Breast epithelium (tissue), 4 donors: ENCODE measurements around the gene ALOX5AP. TPM values are rescaled to one million over a fixed set of nuclear protein-coding genes. Genes with fewer than 3 reads are reported as not detected.
A peak's percentile ranks its signal among the peaks of the same experiment; 100 is the strongest.

Source experiments
- DNase-seq, 2 donors: peaks; one replicate each; pipeline ENCODE4 v3.0.0-alpha.2; 2019; ENCODE audit warnings: low spot score in 2 of 2
- H3K27ac ChIP-seq, 2 donors: fragments of 200-600 bp; sonication (generic) in 1 of 2; one replicate each; pipeline ENCODE4 v1.5.1; 2016 to 2019; ENCODE audit warnings: mild to moderate bottlenecking in 1 of 2
- H3K27me3 ChIP-seq, 2 donors: fragments of 200-600 bp; sonication (generic) in 1 of 2; one replicate each; pipeline versions ENCODE4 v1.5.1 to v1.6.0; 2017 to 2019; ENCODE audit warnings: control low read depth in 1 of 2, mild to moderate bottlenecking in 1 of 2
- H3K36me3 ChIP-seq: fragments of 200-600 bp; one replicate; pipeline ENCODE4 v1.5.1; 2019
- H3K4me1 ChIP-seq, 2 donors: fragments of 200-600 bp; sonication (generic); one replicate each; pipeline ENCODE4 v1.5.1; 2016 to 2019; ENCODE audit warnings: control low read depth in 1 of 2
- H3K4me3 ChIP-seq, 3 donors: fragments of 200-600 bp; sonication (generic); 1 replicate in 2 of 3; 2 replicates in 1 of 3; pipeline ENCODE4 v1.5.1; 2016 to 2019; ENCODE audit warnings: mild to moderate bottlenecking in 3 of 3, moderate library complexity in 2 of 3
- H3K9me3 ChIP-seq, 2 donors: fragments of 200-600 bp; sonication (generic) in 1 of 2; one replicate each; pipeline ENCODE4 v1.5.1; 2016 to 2019; ENCODE audit warnings: control low read depth in 1 of 2
- CTCF ChIP-seq, 3 donors: fragments of 450-650 bp; IDR thresholded peaks; one replicate each; pipeline ENCODE4 v1.5.1; 2016 to 2017; ENCODE audit warnings: antibody characterized with exemption in 3 of 3, mild to moderate bottlenecking in 3 of 3, moderate library complexity in 3 of 3
- POLR2A ChIP-seq: fragments of 450-650 bp; IDR thresholded peaks from one replicate; pipeline ENCODE4 v1.6.1; 2016; ENCODE audit warnings: antibody characterized with exemption, mild to moderate bottlenecking, moderate library complexity
- POLR2AphosphoS5 ChIP-seq, 3 donors: sonication (generic); formaldehyde crosslinking; IDR thresholded peaks; one replicate each; pipeline ENCODE4 v1.6.1; 2017; ENCODE audit warnings: antibody characterized with exemption in 3 of 3
- intact Hi-C: fragments of 100-400 bp; cut with DNase I; formaldehyde crosslinking; loops from one replicate; pipeline ENCODE4 v1.15.1; 2023; ENCODE audit warnings: low total_unique reads
- total RNA-seq, 3 donors: library from RNA; depleted of rRNA; stranded (reverse); fragments of >200 nt; gene quantifications; one replicate each; pipeline ENCODE4 v1.1.0, GENCODE V29; 2016

The ALOX5AP gene
- total RNA-seq, 3 donors from 2014 or later = 32.1 to 47.4 (median 37.9) TPM

DNA sequence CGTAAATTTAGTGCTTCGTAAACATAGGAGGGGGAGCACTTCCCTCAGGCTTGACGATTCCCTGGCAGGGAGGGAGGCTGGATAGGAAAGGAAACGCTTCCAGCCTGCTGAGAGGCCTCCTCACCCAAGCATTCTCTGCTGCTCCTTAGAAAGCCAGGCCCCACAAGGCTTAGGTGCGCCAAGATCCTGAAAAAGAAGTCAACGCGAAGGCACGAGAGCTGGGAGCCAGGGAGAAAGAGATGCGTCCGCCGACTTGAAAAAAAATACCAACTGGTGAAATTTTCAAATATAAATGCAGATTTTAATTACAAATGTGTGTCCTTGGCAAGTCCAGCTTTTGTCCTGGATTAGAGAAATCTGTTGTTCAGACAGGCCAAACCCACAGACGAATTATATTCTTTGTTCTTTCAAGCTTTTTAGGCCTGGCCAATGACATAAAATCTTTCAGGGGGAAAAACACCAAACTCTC is 64.0 kb downstream of the ALOX5AP start:
- Histone ChIP-seq H3K9me3 (no peaks in the 10 kb centered on the region), H3K4me3 (no peak overlapping the region), H3K4me1 (peaks cover 11 to 15% of the 10 kb centered on the region in 2 donors), H3K36me3 (no peaks in the 10 kb centered on the region), H3K27ac (no peak overlapping the region), H3K27me3 (no peaks in the 10 kb centered on the region)
- no peak for TF ChIP-seq POLR2A
- TF ChIP-seq POLR2AphosphoS5 (IDR thresholded peaks at IDR 0.05) = no peak
- no peak for TF ChIP-seq CTCF (IDR thresholded peaks at IDR 0.05)
- DNase-seq = no peak
- intact Hi-C loops = loop anchor here (10.0 kb wide), 1 partner anchor 115 kb away; no protein-coding TSS in a partner anchor

GRCh38 chr13:30800107-30800506 is 64.8 kb downstream of the ALOX5AP start:
- H3K4me1 ChIP-seq = peaks cover 11 to 21% of the 10 kb centered on the region in 2 donors
- H3K27me3 ChIP-seq = no peaks in the 10 kb centered on the region
- no peaks in the 10 kb centered on the region for H3K9me3 ChIP-seq
- TF ChIP-seq CTCF (IDR thresholded peaks at IDR 0.05) = no peak
- no peak for TF ChIP-seq POLR2AphosphoS5 (IDR thresholded peaks at IDR 0.05)
- no peak for TF ChIP-seq POLR2A
- DNase-seq = no peak
- intact Hi-C loops = no loop called here
- no peak overlapping the region for H3K4me3 ChIP-seq
- no peak overlapping the region for H3K27ac ChIP-seq
- H3K36me3 ChIP-seq = no peaks in the 10 kb centered on the region

DNA sequence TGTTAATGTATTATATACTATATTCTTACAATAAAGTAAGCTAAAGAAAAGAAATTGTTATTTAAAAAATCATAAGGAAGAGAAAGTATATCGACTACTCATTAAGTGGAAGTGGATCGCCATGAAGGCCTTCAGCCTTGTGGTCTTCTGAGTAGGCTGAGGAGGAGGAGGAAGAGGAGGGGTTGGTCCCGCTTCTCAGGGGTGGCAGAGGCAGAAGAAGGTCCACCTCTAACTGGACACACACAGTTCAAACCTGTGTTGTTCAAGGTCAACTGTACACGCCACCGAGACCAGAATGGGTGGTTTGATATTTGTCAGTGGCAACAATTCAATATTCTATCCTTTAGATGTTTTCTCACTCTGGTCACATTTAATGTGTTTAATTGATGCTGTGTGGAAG is 67.2 kb downstream of the ALOX5AP start:
- H3K4me3 ChIP-seq = peak overlapping the region in 1 of 3 donors; percentile 69
- H3K9me3 ChIP-seq = no peaks in the 10 kb centered on the region
- H3K27ac ChIP-seq = peak overlapping the region; percentile 73 to 85
- no peaks in the 10 kb centered on the region for H3K36me3 ChIP-seq
- no peaks in the 10 kb centered on the region for H3K27me3 ChIP-seq
- peaks cover 9 to 15% of the 10 kb centered on the region in 2 donors for H3K4me1 ChIP-seq
- intact Hi-C loops = no loop called here
- TF ChIP-seq POLR2AphosphoS5 (IDR thresholded peaks at IDR 0.05) (no peak), CTCF (IDR thresholded peaks at IDR 0.05) (no peak), POLR2A (no peak)
- no peak for DNase-seq

DNA sequence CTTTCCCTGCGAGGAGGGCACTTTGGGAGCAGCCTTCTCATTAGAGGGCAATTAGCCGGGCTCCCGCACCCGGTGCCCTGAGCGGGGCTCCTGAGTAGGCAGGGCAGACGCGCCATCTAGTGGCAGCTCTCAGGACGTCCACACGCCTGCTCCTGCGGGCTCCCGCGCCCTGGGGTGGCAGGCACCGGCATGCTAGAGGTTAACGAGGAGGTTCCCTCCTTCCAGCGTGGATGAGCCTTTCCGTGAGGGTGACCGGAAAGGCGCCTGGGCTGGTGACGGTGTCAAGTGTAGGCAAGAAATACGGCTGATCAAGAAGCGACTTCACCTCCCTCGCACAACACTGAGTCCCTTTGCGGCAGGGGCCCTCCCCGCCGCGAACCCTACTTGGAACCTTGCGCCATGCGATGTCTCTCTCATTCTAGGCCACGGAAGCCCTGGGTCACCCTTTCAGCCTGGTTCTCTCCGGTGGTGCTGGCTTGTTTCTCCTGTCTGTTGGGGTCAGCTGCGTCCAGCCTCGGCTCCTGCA is 67.7 kb downstream of the ALOX5AP start:
- H3K4me3 ChIP-seq = peak overlapping the region; percentile 39 to 69 (median 50)
- H3K36me3 ChIP-seq = no peaks in the 10 kb centered on the region
- peak overlapping the region; percentile 73 to 85 for H3K27ac ChIP-seq
- intact Hi-C loops = no loop called here
- H3K27me3 ChIP-seq = no peaks in the 10 kb centered on the region
- no peaks in the 10 kb centered on the region for H3K9me3 ChIP-seq
- peaks cover 9 to 15% of the 10 kb centered on the region in 2 donors for H3K4me1 ChIP-seq
- no peak for TF ChIP-seq POLR2A
- peak; percentile 80 to 92 (median 89) for TF ChIP-seq CTCF (IDR thresholded peaks at IDR 0.05)
- peak; percentile 59 to 70 (median 64) for TF ChIP-seq POLR2AphosphoS5 (IDR thresholded peaks at IDR 0.05)
- peak; percentile 84 to 85 for DNase-seq

GRCh38 chr13:30803749-30804148 is 68.4 kb downstream of the ALOX5AP start:
- intact Hi-C loops = no loop called here
- Histone ChIP-seq H3K27me3 (no peaks in the 10 kb centered on the region), H3K27ac (peak overlapping the region; percentile 73 to 85), H3K36me3 (no peaks in the 10 kb centered on the region), H3K4me1 (peaks cover 9 to 15% of the 10 kb centered on the region in 2 donors), H3K4me3 (peak overlapping the region; percentile 39 to 69 (median 50)), H3K9me3 (no peaks in the 10 kb centered on the region)
- no peak for TF ChIP-seq POLR2AphosphoS5 (IDR thresholded peaks at IDR 0.05)
- TF ChIP-seq CTCF (IDR thresholded peaks at IDR 0.05) = no peak
- TF ChIP-seq POLR2A = no peak
- no peak for DNase-seq
